GM19324 (cell line): Measurements from ENCODE around the gene APBB2.
A peak's percentile ranks its signal among the peaks of the same experiment; 100 is the strongest.

Experiments
- ATAC-seq: cut with Tn5 transposase; IDR thresholded peaks from one replicate; pipeline ENCODE4 v1.9.1; 2021; ENCODE audit warnings: mild to moderate bottlenecking, moderate library complexity; ENCODE audit not compliant: unreplicated experiment, low FRiP score

The APBB2 gene

DNA sequence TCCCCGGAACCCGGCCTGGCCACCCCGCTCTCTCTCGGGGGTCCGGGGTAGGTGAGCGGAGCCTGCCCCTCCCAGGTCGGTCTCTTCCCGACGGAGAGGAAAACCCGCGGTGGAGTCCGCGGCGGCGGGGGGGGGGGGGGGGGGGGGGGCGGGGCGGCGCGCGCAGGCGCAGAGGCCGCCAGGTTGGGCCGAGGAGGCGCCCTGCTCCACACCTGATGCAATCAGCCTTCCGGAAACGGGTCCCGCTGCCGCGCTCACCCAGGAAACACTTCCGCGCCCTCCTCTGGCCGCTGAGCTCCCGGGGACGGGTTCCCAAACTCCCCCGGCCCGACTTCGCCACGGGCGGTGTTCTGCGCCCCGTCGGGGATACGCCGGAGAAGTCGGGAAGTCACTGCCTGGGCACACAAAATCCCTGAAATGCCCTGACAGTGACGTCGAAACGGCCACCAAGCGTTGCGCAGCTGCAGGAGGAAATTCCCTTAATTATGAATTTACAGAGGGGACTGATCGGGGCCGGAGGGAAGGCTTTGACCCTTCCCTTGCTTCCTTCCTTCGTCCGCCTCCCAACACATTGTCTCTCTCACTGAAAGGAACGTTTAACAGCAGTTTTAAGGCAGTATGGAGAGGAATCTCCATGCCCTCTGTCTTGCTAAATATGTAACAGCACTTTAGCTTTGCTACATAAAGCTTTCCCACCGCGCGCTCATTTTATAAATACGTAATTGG, 2.1 kb upstream of the APBB2 start:
- ATAC-seq: peak; percentile 57

DNA sequence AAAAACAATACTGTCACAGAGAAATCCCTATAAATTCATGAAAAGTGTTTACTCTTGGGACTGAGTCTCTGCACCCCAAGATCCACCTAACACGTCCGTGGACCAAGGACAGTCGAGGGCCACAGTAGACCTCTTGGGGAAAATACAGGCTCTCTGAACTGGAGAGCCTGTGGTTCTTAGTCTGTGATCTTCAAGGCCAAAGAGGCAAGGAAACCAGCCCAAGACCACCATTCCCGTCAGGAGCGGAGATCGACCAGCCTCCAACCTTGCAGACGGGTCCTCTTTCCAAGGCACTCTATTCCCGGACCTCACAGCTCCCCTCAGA, 1.6 kb upstream of the APBB2 start:
- ATAC-seq: no peak

DNA sequence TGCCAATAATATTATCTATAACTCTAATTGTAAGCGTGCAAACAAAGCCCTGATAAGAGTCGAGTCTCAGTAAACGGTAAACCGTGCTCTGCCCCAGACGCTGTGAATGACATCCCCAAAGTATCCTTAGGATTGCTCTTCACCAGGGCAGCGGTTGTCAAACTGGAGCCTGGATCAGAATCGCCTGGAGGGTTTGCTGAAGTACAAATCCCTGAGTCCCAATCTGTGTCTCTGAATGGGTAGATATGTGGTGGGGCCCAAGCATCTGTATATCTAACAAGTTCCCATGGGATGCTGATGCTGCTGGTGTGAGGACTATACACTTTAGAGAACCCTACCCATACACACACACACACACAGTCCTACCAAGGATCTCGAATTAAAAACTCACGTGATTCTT, 813 bp upstream of the APBB2 start:
- ATAC-seq: no peak

DNA sequence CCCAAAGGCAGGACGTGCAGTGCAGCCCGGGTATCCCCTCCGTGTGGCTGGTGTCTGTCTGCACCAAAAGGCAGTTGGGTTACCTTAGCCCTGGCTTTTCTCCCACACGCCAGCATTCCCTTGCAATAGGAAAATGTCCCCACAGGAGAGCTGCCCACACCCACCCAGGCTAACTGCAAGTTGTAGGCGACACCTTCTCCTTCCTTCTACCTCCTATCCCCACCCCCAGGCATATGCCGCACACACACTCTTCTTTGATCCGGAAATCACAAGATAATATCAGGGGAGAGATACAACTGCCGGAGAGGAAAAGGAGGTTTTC, 444 bp upstream of the APBB2 start:
- ATAC-seq: no peak

DNA sequence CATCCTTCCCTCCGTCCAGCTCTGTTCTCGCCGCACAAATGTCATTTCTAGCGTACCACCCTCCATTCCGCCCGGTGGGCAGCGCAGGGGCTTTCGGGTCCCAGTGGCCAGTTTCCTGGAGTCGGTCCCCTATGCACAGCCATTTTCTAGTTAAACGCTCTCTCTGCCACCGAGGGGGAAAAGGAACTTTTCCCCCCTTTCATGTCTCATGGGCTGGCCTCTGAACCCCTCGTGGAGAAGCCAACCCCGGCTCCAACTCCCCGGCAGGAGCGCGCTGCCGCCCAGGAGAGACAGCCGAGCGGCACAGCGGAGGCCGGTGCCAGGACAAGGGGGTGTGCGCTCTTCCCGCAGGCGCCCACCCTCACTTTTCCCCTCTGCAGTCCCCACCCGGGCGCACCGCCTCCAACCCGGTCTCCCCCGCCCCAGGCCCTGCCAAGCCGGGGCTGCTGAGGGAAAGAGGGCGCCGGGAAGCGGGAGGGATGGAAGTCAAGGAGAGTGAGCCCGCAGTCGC, 662 bp downstream of the APBB2 start:
- peak; percentile 20 for ATAC-seq

DNA sequence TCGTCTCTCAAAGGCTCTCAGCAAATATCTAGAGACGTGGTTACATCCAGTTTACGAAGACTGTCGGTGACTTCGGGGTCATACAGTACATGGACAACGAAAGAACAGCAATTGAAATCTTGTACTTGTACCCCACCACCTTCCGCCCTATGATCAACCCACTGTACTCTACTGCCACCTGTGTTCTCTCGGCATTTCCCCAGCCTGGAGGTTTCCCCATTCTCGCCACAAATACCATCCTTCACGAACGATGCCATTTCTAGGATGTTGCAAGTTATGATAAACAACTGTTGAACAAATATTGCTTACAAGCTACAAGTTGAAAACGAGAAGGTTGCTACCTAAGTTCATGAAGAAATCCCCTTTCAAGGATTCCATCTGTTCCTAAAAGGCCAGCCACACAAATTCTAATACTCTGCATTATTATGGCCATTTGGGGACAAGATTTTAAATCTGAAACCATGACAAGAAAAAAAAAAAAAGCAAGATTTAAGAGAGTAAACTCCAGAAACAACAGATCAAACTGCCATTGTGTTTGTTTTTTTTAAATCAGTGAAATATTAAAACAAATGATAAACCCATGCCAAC, 1.6 kb downstream of the APBB2 start:
- no peak for ATAC-seq

DNA sequence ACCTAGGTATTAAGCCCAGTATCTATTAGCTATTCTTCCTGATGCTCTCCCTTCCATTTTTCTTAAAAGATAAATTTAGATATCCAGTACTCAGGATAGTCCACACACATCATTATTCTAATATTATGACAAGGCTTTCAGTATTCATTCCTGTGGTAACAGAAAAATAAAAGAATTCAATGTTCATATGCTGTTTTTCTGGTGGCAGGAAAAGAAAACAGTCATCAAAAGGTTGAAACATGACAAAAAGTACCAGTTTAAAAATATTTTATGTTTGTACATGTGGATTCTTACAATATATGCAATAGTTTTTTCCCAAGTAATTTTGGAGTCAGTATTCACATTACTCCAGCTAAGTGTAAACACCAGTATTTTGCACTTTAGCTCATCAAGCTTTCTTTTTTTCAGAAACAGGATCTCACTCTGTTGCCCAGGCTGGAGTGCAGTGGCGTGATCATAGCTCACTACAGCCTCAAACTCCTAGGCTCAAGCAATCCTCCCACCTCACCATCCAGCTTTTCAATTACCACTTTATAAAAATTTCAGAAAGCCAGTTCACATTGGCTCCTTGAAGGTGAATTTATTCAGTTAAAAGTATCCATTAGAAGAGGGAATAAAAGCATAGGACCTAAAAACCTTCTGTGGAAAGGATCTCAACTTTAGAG, 2.3 kb downstream of the APBB2 start:
- ATAC-seq: no peak

DNA sequence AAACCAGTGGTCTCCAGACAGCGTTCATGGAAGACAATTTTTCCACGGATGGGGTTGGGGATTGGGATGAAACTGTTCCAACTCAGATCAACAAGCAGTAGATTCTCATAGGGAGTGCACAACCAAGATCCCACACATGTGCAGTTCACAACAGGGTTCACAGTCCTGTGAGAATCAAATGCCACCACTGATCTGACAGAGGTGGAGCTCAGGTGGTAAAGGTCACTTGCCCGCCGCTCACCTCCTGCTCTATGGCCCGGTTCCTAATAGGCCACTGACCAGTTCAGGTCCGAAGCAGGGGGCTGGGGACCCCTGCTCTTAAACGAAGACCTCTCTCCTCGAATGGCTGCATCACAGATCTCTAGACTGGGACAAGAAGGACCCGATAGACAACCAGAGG, 4.4 kb downstream of the APBB2 start:
- no peak for ATAC-seq

DNA sequence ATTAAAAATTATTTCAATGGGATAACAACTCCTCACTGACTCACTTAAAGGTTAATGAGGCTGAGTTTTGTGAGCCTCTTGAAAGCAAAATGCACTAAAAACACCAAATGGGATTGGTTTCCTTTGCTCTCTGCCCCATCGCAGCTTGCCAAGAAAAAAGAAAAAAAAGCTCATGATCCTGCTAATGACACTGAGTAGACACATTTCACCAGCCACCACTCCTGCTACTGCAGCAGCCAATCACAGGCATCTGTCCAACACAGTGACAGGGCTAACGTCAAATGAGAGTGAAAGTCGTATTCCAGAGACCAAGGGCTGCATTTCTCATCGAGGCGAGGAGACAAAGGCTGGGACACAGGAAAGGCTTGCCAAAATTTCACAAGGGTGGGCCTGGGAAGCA, 5.2 kb downstream of the APBB2 start:
- ATAC-seq: no peak

DNA sequence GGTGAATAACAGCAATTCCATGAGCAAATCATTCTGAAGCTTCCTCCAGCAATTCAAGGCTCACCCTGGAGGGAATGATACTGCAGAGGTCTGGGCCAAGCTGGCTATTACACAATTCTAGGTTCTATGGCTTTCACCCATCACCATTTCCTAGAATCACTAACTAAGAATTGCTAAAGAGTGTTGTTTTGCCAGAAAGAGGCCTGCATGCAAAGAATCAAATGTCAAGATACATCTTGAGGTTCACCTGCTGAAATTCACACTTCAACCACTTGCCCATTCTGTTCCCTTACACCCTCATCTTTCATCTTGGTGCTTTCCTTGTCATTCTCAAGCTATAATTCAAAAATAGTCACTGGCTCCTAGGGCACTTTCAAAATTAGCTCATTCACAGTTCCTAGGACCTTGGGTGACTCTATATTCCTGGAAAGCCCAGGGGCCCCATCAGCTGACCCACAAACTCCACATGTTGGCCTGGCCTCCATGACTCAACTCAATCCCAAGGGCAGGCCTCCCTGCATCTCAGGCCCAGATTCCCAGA, 7.0 kb downstream of the APBB2 start:
- ATAC-seq: no peak

DNA sequence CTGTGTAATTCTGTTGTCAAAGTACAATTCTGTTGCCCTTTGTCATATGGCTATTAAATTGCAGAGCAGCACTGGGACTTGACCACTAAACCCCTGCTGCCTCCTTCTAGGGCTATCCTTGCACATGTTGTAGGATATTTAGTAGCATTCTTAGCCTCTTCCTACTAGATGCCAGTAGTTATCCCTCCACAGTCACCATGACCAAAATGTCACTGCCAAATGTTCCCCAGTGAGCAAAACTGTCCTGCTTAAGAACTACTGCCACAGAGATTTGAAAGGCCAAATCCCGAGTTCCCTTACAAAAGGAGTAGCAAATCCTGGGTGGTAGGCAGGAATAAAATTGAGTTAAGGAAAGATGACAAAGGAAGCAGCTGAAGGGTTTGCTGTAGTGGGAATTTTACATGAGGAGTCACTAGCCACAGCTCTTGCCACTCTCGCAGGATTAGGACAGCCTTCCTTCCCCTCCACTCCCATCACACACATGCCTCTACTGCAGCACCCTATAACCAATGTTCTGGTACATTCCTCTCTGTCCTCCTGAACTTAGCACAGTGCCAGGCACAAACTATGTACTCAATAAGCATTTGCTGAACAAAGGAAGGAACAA, 8.4 kb downstream of the APBB2 start:
- ATAC-seq: no peak

DNA sequence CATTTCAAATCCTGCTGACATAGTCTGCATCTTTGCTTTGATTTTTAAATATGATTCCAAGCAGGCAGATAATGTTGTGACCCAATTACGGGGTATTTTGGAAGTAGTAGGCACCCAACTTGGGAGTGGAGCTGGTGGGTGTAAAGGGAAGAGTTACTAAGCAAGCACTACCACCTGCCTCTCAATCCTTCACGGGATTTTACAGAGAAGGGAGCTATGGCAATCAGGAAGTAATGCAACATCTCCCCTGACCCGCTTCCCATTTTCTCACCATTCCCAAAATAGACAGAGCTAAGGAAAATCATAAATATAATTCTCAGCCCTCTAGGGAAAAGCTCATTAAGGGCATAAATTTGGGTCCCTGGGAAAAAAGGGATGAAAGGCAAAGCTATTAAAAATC, 9.2 kb downstream of the APBB2 start:
- ATAC-seq: no peak

DNA sequence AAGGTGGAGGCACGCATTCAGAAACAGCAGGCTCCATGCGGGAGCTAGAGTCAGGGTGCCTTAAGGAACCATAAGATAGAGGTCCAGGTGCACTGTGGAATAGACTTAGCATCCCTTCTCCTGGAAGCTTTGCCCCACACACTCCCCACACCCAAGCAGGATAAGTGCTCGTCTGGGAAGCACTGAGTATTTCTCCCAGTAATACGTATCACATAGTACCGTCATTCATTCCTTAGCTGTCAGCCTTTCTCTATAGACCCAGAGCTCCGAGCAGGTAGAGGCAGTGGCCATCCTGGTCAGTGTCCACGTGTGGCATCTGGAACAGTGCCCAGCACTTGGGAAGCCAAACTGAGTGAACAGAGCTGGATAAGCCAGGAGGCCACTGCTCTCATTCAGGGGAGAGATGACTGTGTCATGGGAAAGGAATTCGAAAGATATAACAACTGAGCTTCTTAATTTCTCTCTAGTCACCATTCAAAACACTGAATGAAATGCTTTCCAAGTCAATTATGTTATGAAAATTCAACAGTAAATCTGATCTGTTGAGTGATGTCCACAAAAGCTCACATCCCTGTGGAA, 9.9 kb downstream of the APBB2 start:
- no peak for ATAC-seq

DNA sequence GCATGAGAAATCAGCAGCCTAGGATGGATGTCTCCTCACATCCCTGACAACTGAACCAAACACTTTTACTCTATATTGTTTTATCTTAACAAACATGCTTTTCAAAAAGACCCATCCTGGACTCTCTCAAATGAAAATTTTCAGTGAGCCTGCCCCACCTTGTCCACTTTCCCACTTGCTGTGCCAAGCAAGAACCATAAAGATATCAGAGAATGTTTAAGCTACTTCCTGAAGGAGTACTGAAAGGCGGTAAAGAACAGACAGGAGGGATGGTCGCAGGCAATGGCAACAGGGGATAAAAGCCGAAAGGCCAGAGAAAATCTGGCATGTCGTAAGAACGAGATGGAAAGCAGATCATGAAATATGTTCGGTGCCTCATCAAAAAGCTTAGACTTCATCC, 10.5 kb downstream of the APBB2 start:
- ATAC-seq: no peak

DNA sequence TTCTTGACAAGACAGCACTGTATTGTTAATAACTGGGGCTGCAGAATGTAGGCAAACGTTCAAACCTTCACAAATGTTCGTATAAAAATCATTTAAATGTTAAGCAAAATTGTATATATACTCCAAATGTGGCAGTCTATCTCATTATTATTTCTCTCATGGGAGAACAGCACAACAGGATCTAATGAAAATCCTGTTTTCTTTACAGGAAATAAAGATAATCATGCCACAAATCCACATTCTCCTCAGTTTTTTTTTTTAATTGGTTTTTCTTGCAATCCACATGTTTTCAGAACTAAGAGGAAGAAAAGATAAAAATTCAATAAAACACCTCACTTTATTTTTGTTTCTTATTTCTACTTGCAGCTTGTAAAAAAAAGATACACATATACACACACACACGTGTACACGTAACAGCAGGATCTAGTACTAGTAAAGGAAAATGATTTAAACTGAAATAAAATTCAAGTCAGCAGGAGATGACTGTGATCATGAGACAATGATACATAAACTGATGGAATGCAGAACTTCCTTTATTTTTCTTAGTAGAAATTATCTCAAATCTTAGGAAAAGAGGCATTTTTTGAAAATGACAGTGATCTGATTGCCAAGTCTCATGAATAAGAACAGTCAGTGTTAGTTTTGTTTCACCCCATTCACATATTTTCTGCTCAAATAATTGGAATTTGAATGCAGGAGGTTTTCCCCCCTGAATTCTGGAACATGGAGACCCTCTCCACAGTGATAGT, 11.3 kb downstream of the APBB2 start:
- no peak for ATAC-seq

DNA sequence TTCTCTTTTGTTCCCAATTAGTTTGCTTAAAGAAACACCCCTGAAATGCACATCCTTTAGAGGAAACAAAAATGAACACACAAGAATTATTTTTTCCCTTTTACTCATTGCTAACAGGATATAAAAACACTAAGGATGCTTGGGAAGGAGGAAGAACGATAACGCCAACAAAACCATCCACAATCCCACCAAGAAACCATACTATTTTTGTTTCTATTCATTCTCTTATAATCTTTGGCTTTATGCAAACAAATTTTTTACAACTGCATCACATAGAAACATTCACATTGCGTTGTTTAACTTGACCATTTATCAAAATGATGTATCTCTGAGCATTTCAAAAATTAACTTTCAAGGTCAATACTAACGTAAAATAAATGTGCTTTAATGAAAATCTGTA, 12.0 kb downstream of the APBB2 start:
- no peak for ATAC-seq

DNA sequence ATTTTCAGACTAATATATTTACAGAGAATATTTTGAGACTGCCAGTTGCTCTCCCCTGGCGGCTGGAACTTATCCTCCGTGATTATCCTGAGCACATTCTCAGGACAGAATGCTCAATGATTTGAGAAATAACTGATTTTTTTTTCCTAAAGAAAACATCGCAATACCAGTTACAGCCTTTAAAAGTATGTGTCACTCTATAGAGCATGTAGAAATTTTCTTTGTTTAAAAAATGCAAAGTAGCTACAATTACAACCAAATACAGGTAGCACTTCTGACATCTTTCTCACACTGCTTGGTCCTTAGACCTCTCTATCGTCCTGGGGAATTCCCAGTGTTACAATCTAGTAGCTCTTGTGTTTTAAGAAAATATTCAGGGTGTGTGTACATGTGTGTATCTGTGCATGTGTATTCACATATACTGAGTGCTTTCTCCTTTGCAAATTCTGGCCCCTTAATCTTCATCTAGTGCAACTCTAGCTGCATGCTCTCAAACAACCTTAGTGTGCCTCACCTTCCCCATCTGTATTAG, 13.8 kb downstream of the APBB2 start:
- ATAC-seq: no peak

DNA sequence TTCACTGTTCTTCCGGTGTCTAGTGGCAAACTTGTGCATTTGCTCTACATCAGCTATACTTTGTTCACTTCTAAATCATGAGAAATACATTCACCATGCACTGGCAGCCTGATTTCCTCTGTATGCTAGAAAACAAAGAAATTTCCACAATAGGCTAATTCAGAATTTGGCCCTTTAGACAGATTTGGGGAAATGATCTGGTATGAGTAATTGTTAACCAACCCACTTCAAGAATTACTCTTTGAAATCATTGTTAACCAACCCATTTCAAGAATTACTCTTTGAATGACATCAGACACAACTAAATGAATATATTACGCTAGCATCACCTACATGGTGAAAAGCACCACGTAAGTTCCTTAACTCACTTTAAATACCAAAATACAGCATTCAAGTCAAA, 14.6 kb downstream of the APBB2 start:
- ATAC-seq: no peak

DNA sequence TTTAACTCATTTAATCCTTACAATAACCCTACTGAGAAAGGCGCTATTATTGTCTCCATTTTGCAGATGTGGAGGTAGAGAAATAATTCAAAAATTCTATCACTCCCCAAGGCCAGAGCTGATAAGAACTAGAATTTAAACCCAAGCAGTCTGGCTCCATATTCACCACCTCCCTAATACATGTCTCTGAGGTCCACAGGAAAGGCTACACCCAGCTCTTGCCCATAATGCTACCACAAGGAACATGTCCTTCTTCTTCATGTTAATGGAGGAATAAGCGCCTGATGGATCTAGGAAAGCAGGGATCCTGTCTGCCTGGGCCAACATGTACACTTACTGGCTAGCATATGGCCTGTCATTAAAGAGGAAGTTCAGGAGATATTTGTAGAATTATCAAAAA, 16.3 kb downstream of the APBB2 start:
- ATAC-seq: no peak

DNA sequence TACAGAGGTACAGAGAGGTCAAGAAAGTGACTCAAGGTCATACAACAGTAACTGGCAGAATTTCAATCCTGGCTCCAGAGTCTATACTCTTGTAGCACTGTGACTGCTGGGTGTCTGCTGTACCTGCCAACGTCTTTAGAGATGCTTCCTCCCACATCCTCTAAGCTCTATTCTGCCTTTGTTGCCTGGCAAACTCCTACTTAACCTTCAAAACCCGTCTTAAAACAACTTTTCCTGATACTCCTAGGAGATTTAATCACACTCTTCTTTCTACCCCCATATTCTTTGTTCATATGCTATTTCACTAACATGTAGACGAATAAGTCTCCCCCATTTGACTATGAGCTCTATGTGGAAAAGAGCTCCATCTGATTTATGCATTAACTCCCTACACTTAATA, 16.8 kb downstream of the APBB2 start:
- ATAC-seq: no peak
